BE2C (cell line): ENCODE measurements around the gene CCRL2.

ENCODE experiments used
- DNase-seq: peaks from one replicate; pipeline ENCODE4 v3.0.0-alpha.2; 2020
- H3K27me3 ChIP-seq: fragments of 250-450 bp; sonication (Bioruptor Pico); 2 replicates; pipeline ENCODE4 v1.5.1; 2020; ENCODE audit warnings: mild to moderate bottlenecking
- H3K36me3 ChIP-seq: fragments of 250-450 bp; sonication (Bioruptor Pico); 2 replicates; pipeline ENCODE4 v1.5.1; 2020; ENCODE audit warnings: mild to moderate bottlenecking
- H3K4me1 ChIP-seq: fragments of 250-450 bp; sonication (Bioruptor Pico); 2 replicates; pipeline ENCODE4 v1.5.1; 2020
- H3K4me3 ChIP-seq: 2 replicates; pipeline ENCODE4 v1.5.1; 2011; ENCODE audit warnings: low read depth, low read length
- H3K9me3 ChIP-seq: fragments of 250-450 bp; sonication (Bioruptor Pico); 2 replicates; pipeline ENCODE4 v1.5.1; 2020
- TF ChIP-seq, protein P1 (sequence below): IDR thresholded peaks from 2 replicates; pipeline ENCODE4 v1.5.1; 2012; ENCODE audit warnings: mild to moderate bottlenecking, low read depth, low read length

Gene CCRL2

DNA sequence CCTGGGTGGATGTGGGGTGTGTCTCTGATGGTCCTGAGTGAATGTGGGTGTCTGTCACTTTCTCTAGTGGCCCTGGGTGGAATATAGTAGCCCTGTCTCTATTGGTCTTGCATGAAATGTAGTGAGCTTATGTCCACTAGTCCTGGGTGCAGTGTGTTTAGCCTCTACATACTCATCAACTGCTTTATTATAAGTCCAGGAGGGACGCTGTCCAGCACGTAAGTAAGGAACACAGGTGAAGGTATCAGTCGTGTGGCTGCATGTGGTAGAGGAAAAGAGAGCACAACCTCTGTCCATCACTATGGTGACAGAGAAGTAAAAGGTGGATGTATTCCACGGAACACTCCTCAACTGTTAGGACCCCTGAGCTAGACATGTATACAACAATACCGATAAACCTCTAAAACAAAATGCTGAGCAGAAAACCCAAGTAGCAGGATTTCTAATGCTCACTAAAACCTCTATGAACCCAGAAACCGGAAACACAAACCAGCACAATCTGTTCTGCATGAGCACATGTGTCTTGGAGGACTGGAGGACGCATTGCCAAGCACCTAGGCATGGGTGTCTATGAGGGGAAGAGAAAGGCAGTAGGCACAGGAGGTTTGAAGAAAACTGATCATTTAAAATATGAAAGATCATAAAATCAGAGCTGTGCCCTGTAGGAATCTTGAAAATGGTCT lies 46.6 kb downstream of the CCRL2 start:
- H3K4me3 ChIP-seq, result no peak overlapping the region
- no peaks in the 10 kb centered on the region for H3K27me3 ChIP-seq
- H3K4me1 ChIP-seq, result no peaks in the 10 kb centered on the region
- TF ChIP-seq, protein P1, sequence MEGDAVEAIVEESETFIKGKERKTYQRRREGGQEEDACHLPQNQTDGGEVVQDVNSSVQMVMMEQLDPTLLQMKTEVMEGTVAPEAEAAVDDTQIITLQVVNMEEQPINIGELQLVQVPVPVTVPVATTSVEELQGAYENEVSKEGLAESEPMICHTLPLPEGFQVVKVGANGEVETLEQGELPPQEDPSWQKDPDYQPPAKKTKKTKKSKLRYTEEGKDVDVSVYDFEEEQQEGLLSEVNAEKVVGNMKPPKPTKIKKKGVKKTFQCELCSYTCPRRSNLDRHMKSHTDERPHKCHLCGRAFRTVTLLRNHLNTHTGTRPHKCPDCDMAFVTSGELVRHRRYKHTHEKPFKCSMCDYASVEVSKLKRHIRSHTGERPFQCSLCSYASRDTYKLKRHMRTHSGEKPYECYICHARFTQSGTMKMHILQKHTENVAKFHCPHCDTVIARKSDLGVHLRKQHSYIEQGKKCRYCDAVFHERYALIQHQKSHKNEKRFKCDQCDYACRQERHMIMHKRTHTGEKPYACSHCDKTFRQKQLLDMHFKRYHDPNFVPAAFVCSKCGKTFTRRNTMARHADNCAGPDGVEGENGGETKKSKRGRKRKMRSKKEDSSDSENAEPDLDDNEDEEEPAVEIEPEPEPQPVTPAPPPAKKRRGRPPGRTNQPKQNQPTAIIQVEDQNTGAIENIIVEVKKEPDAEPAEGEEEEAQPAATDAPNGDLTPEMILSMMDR, result no peak
- no peak for DNase-seq
- no peaks in the 10 kb centered on the region for H3K36me3 ChIP-seq
- no peaks in the 10 kb centered on the region for H3K9me3 ChIP-seq

DNA sequence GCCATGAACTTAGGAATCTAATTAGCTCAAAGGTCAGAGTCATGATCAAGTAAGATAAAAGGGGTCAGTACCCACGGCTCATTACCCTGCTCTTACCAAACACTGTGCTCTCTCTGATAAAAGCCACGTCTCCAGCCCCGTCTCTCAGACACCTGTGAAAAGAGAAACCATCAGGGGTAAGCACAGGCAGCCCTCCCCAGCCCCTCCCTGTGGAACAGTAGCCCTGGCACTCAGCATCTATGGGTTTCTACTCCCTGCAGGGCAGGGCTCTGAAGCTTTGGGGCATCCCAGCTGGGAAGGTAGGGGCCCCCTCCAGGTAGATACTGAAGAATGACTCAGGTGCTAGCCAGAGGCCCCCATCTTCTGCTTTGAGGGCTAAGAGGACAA lies 47.1 kb downstream of the CCRL2 start:
- Histone ChIP-seq H3K4me3 (no peak overlapping the region), H3K4me1 (no peaks in the 10 kb centered on the region), H3K36me3 (no peaks in the 10 kb centered on the region), H3K27me3 (no peaks in the 10 kb centered on the region), H3K9me3 (no peaks in the 10 kb centered on the region)
- DNase-seq, result no peak
- TF ChIP-seq, protein P1, result no peak

DNA sequence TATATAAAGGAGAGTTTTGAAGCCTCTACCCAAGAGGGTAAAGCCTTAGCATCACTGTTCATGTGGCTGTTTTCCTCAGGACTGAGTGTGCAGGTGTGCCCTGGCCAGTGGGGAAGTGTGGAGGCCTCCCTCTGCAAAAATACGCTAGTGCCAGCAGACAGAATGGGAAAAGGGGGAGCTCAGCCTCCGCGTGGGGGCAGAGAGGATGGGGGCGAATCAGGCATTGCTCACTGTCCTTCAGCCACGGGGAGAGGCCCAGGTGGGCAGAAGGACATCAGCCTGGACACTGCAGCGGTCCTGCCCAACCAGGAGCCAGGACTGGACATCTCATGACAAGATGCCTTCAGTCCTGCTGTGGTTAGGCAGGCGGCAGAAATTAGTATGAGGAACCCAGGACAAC lies 47.5 kb downstream of the CCRL2 start:
- no peaks in the 10 kb centered on the region for H3K36me3 ChIP-seq
- TF ChIP-seq, protein P1, result no peak
- DNase-seq, result no peak
- no peaks in the 10 kb centered on the region for H3K9me3 ChIP-seq
- no peaks in the 10 kb centered on the region for H3K27me3 ChIP-seq
- H3K4me3 ChIP-seq, result no peak overlapping the region
- H3K4me1 ChIP-seq, result no peaks in the 10 kb centered on the region

DNA sequence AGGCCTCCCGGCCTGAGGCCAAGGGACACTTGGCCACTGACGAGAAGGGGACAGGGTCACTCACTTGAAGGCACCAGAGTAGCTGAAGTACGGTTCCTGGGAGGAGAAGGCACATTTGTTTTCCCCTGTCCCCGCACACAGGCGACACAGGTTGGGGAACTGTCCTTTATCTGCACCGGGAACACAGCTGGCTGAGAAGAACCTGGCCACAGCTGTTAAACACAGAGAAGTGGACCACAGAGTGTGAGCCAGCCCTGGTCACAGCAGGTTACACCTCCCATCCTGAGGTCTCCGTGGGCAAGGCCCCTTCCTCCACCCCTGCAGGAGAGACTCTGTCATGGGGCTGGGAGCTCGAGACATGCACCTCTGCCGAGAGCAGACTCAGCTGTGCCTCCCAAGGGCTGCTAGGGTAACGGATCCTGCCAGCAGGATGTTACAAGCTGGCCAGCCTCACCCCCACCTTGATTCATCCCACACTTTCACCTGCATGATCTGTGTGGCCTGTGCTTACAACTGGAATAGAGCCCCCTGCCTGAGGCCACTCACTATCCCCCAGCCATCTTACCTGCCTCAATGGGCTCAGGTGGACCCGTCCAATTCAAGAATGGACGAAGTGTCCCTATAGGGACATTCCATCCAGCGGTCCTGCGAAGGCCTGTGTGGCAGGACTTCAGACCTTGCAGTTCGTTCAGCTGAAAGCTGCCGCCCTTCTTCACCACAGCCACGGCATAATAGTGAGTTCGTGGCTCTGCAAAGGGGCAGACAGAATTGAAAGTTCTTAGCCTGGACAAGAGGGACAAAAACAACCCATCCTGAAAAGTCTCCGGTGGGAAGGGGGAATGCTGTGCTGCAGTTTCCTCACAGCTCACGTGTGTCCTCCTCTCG lies 48.4 kb downstream of the CCRL2 start:
- TF ChIP-seq, protein P1, result no peak
- H3K9me3 ChIP-seq, result no peaks in the 10 kb centered on the region
- no peak overlapping the region for H3K4me3 ChIP-seq
- no peaks in the 10 kb centered on the region for H3K36me3 ChIP-seq
- no peaks in the 10 kb centered on the region for H3K27me3 ChIP-seq
- DNase-seq, result no peak
- H3K4me1 ChIP-seq, result no peaks in the 10 kb centered on the region

DNA sequence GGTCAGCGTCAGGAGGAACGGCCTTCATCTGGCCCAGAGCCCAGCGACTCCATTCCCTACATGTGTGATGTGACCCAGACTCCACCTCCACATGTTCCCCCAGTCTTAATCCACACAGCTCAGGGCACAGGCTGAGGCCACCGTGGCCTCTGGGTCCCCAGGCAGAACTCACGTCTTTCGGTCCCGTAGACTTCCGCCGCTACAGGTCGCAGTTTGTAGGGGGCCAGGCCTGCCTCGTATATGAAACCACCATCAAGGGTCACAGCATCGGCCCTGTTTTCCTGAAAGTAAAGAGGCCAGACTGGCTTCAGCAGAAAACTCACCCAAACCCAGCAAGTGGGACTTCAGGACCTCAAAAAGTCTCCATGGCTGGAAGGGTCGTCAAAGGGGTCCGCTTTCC lies 49.1 kb downstream of the CCRL2 start:
- Histone ChIP-seq H3K27me3 (no peaks in the 10 kb centered on the region), H3K36me3 (no peaks in the 10 kb centered on the region), H3K9me3 (no peaks in the 10 kb centered on the region), H3K4me1 (no peaks in the 10 kb centered on the region), H3K4me3 (no peak overlapping the region)
- no peak for DNase-seq
- TF ChIP-seq, protein P1, result no peak
